ENCODE data around the gene RUFY4. TPM values are rescaled to one million over a fixed set of nuclear protein-coding genes. Genes with fewer than 3 reads are reported as not detected.

Gene RUFY4
- total RNA-seq, 1 donor from 2014 or later = not detected

- Histone ChIP-seq H3K36me3 (no peaks in the 10 kb centered on the region), H3K27me3 (ENCODE audit: low read depth) (no peaks in the 10 kb centered on the region), H3K4me3 (no peak overlapping the region), H3K4me1 (no peaks in the 10 kb centered on the region), H3K27ac (no peak overlapping the region), H3K9me3 (no peaks in the 10 kb centered on the region)
- ATAC-seq = no peak
- no peak for TF ChIP-seq CTCF (IDR thresholded peaks at IDR 0.05)
- no peak for DNase-seq
- intact Hi-C loops (cut with DNase I) = no loop called here
These were observed 1.5 kb upstream of the RUFY4 start for GRCh38 chr2:218067523-218067922.

GRCh38 chr2:218069606-218070300, 700 bp downstream of the RUFY4 start:
- no peak for ATAC-seq
- Histone ChIP-seq H3K9me3 (no peaks in the 10 kb centered on the region), H3K36me3 (no peaks in the 10 kb centered on the region), H3K4me1 (no peaks in the 10 kb centered on the region), H3K27me3 (ENCODE audit: low read depth) (no peaks in the 10 kb centered on the region), H3K4me3 (no peak overlapping the region), H3K27ac (no peak overlapping the region)
- no peak for DNase-seq
- TF ChIP-seq CTCF (IDR thresholded peaks at IDR 0.05) = no peak
- intact Hi-C loops (cut with DNase I) = no loop called here

GRCh38 chr2:218070587-218070986, 1.5 kb downstream of the RUFY4 start:
- intact Hi-C loops (cut with DNase I) = no loop called here
- no peak for DNase-seq
- no peak for TF ChIP-seq CTCF (IDR thresholded peaks at IDR 0.05)

GRCh38 chr2:218071218-218071937, 2.3 kb downstream of the RUFY4 start:
- DNase-seq = no peak
- Histone ChIP-seq H3K4me1 (no peaks in the 10 kb centered on the region), H3K9me3 (no peaks in the 10 kb centered on the region), H3K36me3 (no peaks in the 10 kb centered on the region), H3K27ac (no peak overlapping the region), H3K27me3 (ENCODE audit: low read depth) (no peaks in the 10 kb centered on the region), H3K4me3 (no peak overlapping the region)
- no peak for ATAC-seq
- TF ChIP-seq CTCF (IDR thresholded peaks at IDR 0.05) = no peak
- intact Hi-C loops (cut with DNase I) = no loop called here

More at GRCh38 chr2:218070587-218070986, 1.5 kb downstream of the RUFY4 start:
- Histone ChIP-seq H3K4me1 (no peaks in the 10 kb centered on the region), H3K27me3 (ENCODE audit: low read depth) (no peaks in the 10 kb centered on the region), H3K9me3 (no peaks in the 10 kb centered on the region), H3K4me3 (no peak overlapping the region), H3K36me3 (no peaks in the 10 kb centered on the region), H3K27ac (no peak overlapping the region)
- no peak for ATAC-seq

GRCh38 chr2:218072002-218072401, 2.9 kb downstream of the RUFY4 start:
- Histone ChIP-seq H3K27me3 (ENCODE audit: low read depth) (no peaks in the 10 kb centered on the region), H3K4me3 (no peak overlapping the region), H3K36me3 (no peaks in the 10 kb centered on the region), H3K27ac (no peak overlapping the region), H3K4me1 (no peaks in the 10 kb centered on the region), H3K9me3 (no peaks in the 10 kb centered on the region)
- ATAC-seq = no peak
- no peak for TF ChIP-seq CTCF (IDR thresholded peaks at IDR 0.05)
- intact Hi-C loops (cut with DNase I) = no loop called here
- no peak for DNase-seq

Data from lower lobe of right lung (tissue), 2 donors.